Stimulated activated CD4-positive, alpha-beta T cell treated with anti-CD3 and anti-CD28 coated beads, Interleukin-1b, Interleukin-23, amount 100 ng/mL, for 4 hours (primary cell): ENCODE measurements around the gene TXNRD2.
A peak's percentile ranks its signal among the peaks of the same experiment; 100 is the strongest.

ENCODE experiments used
- DNase-seq, 2 donors: peaks; one replicate each; pipeline ENCODE4 v3.0.0-alpha.2; 2020; ENCODE audit warnings: low read depth in 2 of 2

TXNRD2 gene

DNA sequence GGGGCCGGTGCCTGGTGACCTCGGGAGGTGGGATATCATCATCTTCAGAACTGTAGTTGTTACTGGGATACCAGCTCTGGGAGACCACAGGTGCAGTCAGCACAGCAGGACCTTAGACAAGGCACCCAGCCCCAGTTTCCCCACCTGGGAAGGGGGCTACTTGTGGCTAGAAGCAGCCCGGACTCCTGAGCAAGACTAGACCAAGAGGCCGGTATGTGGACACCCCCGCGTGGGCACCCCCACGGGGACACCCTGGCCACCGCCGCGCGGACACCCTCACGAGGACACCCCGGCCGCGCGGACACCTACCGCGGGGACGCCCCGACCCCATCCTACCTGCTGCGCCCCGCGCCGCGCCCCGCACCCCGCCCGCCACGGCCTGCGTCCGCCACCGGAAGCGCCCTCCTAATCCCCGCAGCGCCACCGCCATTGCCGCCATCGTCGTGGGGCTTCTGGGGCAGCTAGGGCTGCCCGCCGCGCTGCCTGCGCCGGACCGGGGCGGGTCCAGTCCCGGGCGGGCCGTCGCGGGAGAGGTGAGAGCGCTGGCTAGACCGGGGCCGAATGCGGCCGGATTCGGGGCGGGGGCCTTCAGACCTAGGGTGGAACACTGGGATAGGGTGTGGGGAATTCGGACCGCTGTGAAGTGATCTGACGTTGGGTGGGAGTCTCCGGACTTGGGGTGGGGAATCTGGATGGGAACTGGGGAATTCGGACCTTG is at the start of gene TXNRD2, which contains the start of gene COMT:
TSS of gene TXNRD2 (minus strand) at position 454 of the 718 bp plus-strand sequence. CDS start at position 439, 15 bp downstream.
TSS of gene COMT (plus strand) at position 408 of the 718 bp plus-strand sequence. CDS start 20,755 bp downstream, outside the sequence.
- peak; percentile 50 to 68 for DNase-seq

DNA sequence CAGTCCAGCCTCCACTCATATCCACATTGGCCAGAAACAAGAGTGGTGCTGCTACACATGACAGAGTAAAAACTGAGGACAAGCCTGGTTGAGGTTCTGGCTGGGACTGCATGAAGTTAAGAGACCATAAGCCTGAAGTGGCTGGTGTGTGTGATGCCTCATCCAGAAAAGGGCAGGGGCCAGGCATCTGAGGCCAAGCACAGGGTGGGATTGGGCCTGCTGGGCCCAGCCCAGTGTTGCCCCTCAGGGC is 49.7 kb upstream of the TXNRD2 start:
- DNase-seq, result no peak

DNA sequence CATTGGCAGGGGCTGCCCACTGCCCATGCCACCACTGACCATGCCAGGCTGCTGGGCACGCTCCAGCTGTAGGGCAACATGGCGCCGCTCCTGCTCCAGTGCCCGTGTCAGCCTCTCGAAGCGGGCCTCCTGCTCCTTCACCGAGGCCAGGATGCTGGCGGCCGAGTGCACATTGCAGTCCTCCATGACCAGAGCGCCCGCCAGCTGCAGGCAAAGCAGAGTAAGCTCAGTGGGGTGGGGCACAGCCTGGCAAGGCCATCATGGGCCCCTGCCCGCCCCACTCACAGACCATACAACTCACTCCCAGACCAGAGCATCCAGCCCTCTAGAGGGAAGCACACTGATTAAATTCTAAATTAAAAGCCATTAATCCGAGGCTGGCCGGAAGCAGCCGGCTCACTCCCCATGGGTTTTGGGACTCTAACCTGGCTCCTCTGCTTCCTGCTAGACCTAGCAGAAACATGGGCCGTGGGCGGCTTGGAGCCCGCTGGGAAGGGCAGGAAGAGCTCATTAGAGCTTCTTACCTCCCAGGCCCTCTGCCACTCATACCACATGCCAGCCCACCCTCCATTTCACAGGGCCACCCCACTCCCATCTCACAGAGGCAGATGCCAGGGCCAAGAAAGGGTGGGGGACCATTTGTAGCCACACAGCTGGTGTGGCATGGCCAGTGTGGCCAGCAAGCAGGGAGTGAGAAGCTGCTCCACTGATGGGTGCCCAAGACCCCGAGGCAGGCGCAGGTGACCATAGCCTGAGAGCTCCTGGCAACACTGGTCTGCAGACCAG is 49.2 kb upstream of the TXNRD2 start:
- DNase-seq, result no peak

DNA sequence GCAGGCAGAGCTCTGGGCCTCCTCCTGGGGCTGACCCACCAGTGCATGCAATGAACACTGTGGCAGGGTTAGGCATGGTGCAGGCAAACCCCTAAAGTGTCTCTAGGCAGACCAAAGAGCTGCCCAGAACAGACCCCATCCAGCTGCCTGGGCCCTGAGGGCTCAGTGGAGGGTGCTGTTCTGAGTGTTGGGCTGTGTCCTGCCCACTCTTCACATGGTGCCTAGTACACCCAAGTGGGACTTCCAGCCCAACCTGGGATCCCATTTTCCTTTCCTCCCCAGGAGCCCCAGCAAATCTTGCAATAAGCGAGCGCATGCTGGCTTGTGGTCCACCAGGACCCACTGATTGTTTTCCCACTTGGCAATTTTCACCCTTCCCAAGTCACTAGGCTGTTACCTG is 48.6 kb upstream of the TXNRD2 start:
- DNase-seq, result no peak

DNA sequence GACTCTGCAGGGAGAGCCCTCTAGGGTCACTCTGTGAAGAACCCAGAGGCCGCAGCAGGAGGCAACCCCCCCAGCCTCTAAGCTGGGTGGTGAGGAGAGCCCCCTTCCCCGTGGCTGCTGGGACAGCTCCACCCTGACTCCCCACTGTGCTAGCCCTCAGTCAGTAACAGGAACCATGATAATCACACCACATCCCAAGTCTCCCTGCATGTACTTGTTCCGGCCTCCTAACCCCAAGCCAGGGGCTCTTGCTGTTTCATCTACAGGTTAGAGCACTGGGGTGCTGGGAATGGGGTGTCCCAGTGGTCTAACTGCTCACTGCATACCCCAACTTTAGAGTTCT is 48.1 kb upstream of the TXNRD2 start:
- no peak for DNase-seq

DNA sequence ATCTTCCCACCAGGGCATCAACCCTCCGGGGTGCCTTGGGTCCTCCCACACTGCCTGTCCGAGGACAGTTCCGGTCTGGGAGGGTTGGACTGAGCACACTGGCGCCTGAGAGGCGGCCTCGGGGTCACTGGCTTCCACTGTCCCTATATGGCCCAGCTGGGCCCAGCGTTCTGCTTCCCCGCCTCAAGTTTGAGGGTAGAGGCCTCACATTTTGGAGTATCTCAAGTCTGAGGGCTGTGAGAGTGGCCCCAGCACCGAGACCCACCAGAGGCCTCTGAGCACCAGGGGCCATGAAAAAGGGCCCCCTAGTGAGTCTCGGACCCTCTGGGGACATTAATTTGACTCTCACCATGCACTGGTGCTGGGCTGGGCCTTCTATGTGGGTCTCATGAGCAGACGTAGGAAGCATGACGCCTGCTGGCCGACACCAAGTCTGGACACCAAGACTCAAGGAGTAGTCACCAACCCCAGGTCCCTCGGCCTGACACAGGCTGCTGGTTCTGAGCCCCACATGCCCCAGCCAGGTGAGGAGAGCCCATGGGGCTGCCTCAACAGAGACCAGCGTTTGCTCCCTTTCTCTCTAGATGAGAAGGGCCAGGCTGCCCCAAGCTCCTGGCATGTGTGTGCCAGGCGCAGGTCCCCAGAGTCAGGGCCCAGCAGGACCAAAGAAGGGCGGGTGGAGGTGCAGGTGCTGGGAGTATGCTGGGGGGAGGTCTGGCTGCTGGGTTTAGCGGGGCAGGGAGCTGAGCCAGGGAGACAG is 47.5 kb upstream of the TXNRD2 start:
- no peak for DNase-seq

DNA sequence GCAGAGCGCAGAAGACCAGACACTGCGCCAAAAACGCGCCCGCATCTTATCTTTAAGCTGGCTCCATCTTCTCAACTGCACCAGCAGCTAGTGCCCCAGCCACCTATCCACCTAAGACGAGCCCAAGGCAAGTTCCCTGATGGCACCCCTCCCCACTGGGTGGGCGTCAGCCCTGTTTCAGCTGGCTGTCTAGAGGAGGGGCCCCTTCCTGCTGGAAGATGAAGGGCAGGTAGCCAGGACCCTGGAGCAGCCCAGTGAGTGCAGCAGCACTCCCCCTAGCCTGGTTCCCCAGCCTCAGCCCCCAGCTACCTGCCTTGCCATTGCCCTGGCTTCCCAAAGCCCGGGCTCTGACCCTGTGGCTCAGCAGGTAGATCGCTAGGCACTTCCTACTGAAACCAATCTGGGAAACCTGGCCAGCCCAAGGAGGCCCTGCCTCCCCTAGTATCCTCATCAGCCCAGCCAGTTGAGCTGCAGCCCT is 46.8 kb upstream of the TXNRD2 start:
- no peak for DNase-seq

DNA sequence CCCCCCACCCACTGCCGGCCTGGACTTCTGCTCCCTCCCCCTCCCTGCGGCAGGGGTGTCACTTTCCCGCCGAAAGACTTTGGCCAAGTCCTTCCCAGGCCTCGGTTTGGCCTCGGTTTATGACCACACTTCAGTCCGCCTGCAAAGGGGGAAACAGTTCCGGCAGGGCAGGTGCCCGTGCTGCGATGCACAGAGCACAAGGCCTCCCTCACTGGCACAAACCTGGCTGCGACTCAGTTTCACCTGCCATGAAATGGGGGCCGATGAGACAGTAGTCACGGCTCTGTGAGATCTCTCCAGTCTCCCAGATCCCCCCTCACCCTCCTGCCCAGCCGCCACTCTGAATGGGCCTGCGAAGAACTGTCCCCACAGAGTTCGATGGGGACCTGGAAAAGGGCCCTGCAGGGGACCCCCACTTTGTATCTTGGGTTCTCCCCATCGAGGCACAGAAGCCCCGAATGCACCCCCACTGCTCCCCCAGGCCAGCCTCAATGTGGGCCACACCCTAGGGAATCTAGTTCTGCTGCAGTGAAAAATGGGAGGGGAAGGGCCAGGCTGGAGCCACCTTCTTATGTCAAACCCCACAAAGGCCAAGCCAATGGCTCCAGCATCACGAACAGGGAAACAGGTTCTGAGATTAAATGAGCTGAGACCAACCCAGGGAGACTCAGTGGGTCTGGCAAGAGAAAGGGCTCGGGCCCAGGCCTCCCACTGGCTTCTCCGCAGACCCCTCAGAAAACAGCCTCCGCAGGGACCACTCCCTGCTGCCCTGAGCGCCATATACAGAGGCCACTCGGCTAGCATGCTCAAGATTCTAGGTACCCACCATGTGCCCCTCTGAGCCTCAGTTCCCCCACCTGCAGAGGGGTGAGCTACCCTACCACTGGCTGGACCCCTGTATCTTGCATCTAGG is 46.0 kb upstream of the TXNRD2 start:
- DNase-seq, result no peak

DNA sequence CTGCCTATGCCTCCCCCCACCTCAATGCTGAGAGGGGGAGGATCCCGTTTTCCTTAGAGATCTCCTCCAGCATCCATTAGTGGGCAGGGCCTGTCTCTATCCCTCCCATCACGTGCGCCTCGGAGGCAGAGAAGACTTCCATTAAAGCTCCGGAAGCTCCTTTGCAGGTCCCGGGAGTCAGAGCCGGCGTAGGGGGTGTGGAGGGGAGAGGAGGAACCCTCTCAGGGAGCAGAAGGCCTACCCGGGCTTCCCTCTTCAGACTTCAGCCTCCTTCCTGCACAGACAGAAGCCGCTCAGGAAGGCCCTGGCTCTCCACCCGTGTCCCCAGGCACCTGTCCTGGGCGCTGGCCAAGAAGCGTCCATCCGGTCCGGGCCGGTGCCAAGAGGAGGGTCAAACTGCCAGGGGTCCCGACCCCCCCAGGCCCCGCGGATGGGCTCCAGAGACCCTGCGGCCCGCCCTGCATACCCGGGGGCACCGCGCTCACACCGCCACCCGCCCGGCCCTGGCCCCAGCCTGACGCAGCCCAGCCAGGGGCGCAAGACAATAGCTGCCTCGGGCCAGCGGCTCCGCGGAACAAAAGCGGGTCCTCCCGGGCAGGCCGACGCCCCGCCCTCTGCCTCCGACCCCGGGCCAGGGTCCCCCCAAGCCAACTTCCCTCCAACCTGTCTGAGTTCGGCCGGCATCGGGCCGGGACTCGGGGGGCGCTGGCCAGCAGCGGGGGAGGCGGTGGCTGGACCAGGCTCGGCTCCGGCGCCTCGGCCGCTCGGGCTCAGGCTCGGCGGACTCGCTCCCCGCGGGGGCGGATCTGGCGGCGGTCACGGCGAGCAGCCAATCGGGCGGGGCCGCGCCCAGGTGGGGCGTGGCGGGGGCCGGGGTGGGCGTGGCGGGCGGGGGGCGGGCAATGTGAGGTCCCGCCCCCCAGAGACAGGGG is 45.1 kb upstream of the TXNRD2 start:
- peak; percentile 24 to 50 for DNase-seq

DNA sequence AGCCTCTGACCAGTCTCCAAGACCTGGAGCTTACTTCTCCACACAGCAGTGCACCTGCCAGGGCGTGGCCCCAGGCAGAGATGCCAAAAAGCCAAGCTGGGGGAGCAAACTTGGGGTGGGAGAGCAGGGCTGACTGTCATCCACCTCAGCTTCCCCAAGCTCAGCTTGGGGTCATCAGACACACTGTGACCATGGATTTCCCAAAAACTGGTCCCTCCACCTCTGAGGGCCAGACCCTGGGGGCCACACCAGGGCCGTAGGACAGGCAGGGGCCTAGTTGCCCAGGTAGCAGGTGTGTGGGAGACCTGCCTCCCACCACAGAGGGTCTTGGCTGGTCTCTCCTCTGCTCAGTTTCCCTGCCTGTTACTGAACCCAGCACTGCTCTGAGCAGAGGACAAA is 44.4 kb upstream of the TXNRD2 start:
- no peak for DNase-seq

DNA sequence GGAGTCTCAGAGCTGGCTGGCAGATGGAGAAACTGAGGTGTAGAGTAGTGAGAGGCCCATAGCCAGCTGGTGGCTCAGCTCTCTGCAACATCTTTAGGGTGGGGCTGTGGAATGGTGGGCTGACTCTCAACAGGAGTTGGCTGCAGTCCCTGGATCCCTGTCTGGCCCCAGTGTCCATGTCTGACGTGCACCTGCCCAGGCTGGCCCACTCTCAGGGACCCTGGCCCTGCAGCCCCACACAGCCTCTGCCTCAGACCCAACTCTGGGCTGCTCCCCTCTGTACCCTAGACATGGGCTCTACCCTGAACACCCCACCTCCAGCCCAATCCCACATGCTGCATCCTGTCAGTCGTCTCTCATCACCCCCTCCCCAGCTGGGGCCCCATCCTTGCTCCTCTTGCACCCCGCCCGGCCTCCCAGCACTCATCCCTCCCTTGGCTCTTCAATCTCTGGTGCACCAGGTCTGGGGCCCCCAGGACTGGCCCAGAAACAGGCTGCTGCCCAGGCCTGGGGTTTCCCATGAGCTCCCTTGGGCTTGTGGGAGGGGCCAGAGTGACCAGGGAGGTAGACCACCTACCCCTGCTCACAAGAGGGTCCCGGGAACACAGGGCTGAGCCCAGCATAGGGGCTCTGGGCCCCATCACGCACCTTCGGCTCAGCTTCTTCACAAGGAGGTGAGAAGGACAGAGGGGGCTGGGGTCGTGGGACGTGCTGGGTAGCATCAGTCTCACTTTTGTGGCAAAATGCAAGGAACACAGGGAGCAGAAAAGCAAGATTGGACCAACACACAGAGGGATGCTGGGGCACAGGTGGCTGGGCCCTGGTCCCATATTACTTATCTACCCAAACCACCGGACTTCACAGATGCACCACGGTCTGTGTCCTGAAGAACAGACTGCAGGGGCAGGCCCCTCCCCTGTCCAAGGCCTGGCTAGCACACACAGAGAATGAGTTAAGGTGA is 43.5 kb upstream of the TXNRD2 start:
- DNase-seq, result no peak

DNA sequence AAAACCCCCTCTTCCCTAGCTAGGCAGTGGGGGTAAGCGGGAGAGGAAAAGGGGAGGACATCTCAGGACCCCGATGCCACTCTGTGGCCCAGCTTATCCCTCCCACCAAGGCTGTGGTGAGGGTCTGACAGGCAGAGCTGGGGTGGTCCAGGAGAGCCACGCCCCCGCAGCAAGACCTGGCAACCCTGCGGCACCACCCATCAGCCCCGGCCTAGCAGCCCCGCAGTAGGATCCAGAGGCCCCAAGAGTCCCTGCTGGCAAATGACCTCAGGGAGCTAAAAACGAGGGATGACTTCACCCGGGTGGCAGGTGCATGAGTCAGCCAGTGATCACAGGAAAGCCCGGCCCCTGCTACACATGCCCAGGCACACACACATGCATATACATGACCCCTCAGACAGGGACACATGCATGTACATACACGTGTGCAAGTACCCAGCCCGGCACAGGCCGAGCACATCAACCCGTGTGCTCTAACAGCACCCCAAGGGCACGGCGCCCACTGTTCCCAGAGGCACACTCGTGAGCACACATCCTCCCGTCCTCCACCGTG is 42.7 kb upstream of the TXNRD2 start:
- DNase-seq, result no peak

DNA sequence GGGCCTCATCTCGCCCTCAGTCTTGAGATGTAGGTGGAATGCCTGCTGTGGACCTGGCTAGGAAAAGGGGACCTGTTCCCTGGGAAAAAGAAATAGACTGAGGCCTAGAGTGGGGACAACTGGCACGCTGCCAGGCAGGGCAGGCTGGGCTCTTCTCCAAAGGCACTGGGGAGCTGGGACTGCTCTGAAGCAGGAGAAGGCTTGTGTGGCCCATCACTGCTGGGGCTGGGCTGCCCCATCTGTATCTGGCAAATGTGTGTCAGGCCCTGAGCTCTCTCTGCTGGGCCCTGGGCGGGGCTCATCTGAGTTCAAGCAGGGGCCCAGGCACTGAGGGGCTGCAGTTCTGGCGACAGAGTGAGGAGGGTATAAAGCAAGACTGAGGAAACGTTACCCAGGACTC is 42.1 kb upstream of the TXNRD2 start:
- DNase-seq, result no peak

DNA sequence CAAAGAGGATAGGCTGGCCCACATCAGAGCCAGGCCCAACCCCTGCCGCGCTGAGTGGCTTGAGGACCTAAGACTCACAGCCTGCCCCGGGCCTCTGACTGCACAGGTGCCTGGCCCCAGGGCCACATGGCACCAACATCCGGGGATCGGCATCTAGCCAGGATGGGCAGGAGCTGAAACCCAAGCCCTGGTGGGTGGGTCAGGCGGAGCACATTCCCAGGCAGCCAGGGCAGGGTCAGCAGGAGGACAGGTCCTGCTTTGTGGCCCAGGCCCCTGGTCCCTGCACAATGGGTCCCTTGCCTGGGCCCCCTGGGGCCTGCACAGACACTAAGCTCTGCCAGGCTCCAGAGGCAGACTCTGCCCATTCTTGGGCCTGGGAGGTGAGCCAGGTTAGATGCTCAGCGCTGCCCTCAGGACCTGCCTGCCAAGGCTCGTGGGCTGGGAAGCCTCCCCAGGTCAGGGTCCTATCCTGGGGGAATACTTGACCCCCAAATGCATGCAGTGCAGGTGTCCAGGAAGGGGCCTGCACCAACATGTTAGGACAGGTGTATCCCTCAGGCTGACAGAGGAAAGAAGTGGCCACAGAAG is 41.5 kb upstream of the TXNRD2 start:
- no peak for DNase-seq

DNA sequence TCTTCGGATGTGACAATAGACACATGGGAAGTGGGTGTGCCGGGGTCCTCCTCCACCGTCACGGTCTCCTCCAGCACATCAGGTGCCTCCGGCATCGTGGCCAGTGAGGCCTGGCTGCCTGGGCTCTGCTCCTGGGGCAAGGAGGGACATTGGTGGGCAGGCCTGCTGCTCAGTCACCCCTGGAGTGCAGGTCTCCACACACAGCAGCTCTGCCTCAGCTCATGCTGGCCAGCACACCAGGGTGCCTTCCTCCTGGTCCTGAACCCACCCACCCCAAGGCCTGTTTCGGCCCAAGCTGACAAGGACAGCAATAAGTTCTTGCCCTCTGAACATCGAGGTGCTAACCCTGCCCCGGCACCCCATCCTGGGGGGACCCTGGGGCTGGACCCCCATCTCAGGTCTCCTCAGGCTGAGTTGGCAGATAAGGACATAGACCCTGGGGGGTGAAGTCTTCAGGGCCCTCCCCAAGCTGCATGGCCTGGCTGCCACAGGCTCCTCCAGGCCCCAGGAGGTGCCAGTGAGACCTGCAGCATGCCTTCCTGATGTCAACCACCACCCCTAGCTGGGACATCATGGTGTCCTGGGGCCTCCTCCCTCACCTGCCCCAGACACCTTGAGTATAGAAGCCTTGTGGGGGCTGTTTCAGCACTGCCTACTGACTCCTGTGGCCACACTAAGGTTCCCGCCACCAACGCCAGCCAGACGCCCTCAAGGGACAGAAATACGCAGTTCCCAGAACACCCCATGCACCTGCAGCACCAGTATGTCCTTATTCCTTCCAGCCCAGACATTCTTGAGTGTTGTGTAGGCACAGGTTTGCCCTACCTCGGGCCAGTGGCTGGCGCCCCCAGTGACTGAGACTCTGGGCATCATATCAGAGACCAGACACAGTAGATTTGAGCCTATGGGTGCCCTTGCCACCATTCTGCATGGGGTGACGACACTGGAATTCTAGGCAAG is 40.6 kb upstream of the TXNRD2 start:
- no peak for DNase-seq

DNA sequence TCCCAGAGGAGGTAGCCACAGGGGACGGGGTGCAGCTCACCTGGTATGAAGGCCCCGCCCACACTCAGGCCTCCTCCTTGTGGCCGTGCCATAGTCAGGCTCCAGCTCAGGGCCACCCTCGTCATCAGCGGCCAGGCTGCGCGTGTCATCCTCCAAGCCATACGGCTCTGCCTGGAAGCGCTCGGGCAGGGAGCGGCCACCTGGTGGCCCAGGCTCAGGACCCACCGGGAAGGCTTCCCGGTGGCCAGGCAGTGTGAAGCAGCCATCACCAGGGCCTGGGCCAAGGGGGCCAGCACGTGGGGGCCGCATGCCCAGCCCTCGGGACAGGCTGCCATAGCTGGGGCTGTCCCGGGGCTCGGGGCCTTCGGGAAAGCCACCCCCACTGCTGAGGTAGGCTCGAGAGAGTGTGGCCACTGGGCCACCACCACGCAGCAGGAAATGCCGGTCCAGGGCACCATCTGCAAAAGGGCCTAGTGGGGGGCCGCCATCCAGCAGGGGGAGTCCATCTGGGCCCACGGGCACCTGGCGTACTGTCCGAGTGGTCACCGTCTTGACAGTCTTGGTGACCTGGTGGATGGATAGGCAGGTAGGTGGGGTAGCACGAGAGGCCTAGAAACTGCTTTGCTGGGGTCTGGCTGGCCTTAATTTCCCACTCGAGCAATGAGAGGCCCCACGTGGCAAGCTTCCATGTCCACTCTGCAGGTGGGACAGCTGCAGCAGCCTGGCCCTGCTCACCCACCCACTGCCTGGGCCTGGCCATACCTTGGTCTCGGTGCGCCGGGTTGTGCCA is 39.7 kb upstream of the TXNRD2 start:
- DNase-seq, result no peak

DNA sequence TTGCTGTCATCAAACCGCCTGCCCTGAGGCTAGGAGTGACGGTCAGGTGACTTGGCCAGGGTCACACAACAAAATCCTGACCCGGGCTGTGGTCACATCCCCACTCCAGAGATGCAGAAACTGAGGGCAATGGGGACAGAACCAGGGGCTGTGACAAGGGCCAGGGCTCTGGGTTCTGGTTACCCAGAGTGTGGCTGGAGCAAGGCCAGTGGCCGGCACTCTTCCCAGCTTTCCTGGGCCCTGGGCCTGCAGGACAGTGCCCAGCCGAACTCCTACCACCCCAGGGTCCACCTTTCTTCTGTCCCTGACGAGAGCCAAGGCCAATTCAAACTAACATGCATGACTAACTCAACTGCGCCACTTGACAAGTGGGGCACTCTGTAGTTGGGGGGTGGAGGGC is 39.1 kb upstream of the TXNRD2 start:
- DNase-seq, result no peak
